ENCODE data around the gene TMEM184A.

The TMEM184A gene

GRCh38 chr7:1493571-1493970 is 62.4 kb downstream of the TMEM184A start:
- no peak for DNase-seq (ENCODE audit: low read depth)
- no peak overlapping the region for H3K4me3 ChIP-seq (replicated peaks; ENCODE audit: low read depth, low read length)
- TF ChIP-seq, protein P1, sequence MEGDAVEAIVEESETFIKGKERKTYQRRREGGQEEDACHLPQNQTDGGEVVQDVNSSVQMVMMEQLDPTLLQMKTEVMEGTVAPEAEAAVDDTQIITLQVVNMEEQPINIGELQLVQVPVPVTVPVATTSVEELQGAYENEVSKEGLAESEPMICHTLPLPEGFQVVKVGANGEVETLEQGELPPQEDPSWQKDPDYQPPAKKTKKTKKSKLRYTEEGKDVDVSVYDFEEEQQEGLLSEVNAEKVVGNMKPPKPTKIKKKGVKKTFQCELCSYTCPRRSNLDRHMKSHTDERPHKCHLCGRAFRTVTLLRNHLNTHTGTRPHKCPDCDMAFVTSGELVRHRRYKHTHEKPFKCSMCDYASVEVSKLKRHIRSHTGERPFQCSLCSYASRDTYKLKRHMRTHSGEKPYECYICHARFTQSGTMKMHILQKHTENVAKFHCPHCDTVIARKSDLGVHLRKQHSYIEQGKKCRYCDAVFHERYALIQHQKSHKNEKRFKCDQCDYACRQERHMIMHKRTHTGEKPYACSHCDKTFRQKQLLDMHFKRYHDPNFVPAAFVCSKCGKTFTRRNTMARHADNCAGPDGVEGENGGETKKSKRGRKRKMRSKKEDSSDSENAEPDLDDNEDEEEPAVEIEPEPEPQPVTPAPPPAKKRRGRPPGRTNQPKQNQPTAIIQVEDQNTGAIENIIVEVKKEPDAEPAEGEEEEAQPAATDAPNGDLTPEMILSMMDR (IDR thresholded peaks at IDR 0.05; ENCODE audit: low read length, missing control alignments): no peak

GRCh38 chr7:1493129-1493528 is 62.9 kb downstream of the TMEM184A start:
- no peak for DNase-seq (ENCODE audit: low read depth)
- TF ChIP-seq, protein P1 (IDR thresholded peaks at IDR 0.05; ENCODE audit: low read length, missing control alignments): no peak
- H3K4me3 ChIP-seq (replicated peaks; ENCODE audit: low read depth, low read length): no peak overlapping the region

- TF ChIP-seq, protein P1 (IDR thresholded peaks at IDR 0.05; ENCODE audit: low read length, missing control alignments): no peak
Measured at GRCh38 chr7:1492640-1493039, 63.4 kb downstream of the TMEM184A start.

More at GRCh38 chr7:1492640-1493039, 63.4 kb downstream of the TMEM184A start:
- no peak overlapping the region for H3K4me3 ChIP-seq (replicated peaks; ENCODE audit: low read depth, low read length)
- no peak for DNase-seq (ENCODE audit: low read depth)
